GM06990 (cell line): ENCODE results near the gene TECTA.

Source experiments
- DNase-seq: peaks from one replicate; pipeline ENCODE4 v3.0.0-alpha.2; 2011; ENCODE audit not compliant: insufficient read length; ENCODE audit errors: extremely low read depth
- H3K27me3 ChIP-seq: replicated peaks from 2 replicates; pipeline ENCODE4 v1.6.0; 2011; ENCODE audit warnings: low read length; ENCODE audit not compliant: control insufficient read depth, insufficient read depth
- H3K36me3 ChIP-seq: 2 replicates; pipeline ENCODE4 v1.5.1; 2011; ENCODE audit warnings: low read length; ENCODE audit not compliant: control insufficient read depth, insufficient read depth
- H3K4me3 ChIP-seq: replicated peaks from 2 replicates; pipeline ENCODE4 v1.5.1; 2011; ENCODE audit warnings: low read depth, mild to moderate bottlenecking, control low read depth, low read length
- CTCF ChIP-seq: IDR thresholded peaks from 2 replicates; pipeline ENCODE4 v1.5.1; 2011; ENCODE audit warnings: low read length, control low read depth, mild to moderate bottlenecking, inconsistent platforms; ENCODE audit not compliant: insufficient read depth, poor library complexity, severe bottlenecking

The TECTA gene

GRCh38 chr11:121132211-121132976 is 31.4 kb downstream of the TECTA start:
- no peak for TF ChIP-seq CTCF
- H3K27me3 ChIP-seq = no peaks in the 10 kb centered on the region
- DNase-seq = no peak
- no peaks in the 10 kb centered on the region for H3K36me3 ChIP-seq
- no peak overlapping the region for H3K4me3 ChIP-seq

GRCh38 chr11:121134741-121135312 is 33.8 kb downstream of the TECTA start:
- DNase-seq = no peak
- no peaks in the 10 kb centered on the region for H3K27me3 ChIP-seq
- H3K4me3 ChIP-seq = no peak overlapping the region
- no peaks in the 10 kb centered on the region for H3K36me3 ChIP-seq
- TF ChIP-seq CTCF = no peak

GRCh38 chr11:121137005-121137404 is 36.0 kb downstream of the TECTA start:
- Histone ChIP-seq H3K4me3 (no peak overlapping the region), H3K36me3 (no peaks in the 10 kb centered on the region), H3K27me3 (no peaks in the 10 kb centered on the region)
- no peak for TF ChIP-seq CTCF
- DNase-seq = no peak

- DNase-seq = no peak
- Histone ChIP-seq H3K36me3 (no peaks in the 10 kb centered on the region), H3K4me3 (no peak overlapping the region), H3K27me3 (no peaks in the 10 kb centered on the region)
- no peak for TF ChIP-seq CTCF
Observed at GRCh38 chr11:121138259-121138658, 37.2 kb downstream of the TECTA start.

- no peak for DNase-seq
- no peak for TF ChIP-seq CTCF
- Histone ChIP-seq H3K27me3 (no peaks in the 10 kb centered on the region; the same call in 1 of the 2 replicates), H3K4me3 (no peak overlapping the region), H3K36me3 (no peaks in the 10 kb centered on the region)
Observed at GRCh38 chr11:121140369-121140768, 39.3 kb downstream of the TECTA start.

- no peak for TF ChIP-seq CTCF
- no peaks in the 10 kb centered on the region for H3K36me3 ChIP-seq
- no peak overlapping the region for H3K4me3 ChIP-seq
- DNase-seq = no peak
- no peaks in the 10 kb centered on the region; the same call in 1 of the 2 replicates for H3K27me3 ChIP-seq
Observed at GRCh38 chr11:121141066-121141465, 40.0 kb downstream of the TECTA start.
